HuH-7.5 (cell line): Measurements from ENCODE around the gene ZNF18.

Source experiments
- DNase-seq: peaks from one replicate; pipeline ENCODE4 v3.0.0; 2011; ENCODE audit warnings: low spot score

The ZNF18 gene, protein sequence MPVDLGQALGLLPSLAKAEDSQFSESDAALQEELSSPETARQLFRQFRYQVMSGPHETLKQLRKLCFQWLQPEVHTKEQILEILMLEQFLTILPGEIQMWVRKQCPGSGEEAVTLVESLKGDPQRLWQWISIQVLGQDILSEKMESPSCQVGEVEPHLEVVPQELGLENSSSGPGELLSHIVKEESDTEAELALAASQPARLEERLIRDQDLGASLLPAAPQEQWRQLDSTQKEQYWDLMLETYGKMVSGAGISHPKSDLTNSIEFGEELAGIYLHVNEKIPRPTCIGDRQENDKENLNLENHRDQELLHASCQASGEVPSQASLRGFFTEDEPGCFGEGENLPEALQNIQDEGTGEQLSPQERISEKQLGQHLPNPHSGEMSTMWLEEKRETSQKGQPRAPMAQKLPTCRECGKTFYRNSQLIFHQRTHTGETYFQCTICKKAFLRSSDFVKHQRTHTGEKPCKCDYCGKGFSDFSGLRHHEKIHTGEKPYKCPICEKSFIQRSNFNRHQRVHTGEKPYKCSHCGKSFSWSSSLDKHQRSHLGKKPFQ

DNA sequence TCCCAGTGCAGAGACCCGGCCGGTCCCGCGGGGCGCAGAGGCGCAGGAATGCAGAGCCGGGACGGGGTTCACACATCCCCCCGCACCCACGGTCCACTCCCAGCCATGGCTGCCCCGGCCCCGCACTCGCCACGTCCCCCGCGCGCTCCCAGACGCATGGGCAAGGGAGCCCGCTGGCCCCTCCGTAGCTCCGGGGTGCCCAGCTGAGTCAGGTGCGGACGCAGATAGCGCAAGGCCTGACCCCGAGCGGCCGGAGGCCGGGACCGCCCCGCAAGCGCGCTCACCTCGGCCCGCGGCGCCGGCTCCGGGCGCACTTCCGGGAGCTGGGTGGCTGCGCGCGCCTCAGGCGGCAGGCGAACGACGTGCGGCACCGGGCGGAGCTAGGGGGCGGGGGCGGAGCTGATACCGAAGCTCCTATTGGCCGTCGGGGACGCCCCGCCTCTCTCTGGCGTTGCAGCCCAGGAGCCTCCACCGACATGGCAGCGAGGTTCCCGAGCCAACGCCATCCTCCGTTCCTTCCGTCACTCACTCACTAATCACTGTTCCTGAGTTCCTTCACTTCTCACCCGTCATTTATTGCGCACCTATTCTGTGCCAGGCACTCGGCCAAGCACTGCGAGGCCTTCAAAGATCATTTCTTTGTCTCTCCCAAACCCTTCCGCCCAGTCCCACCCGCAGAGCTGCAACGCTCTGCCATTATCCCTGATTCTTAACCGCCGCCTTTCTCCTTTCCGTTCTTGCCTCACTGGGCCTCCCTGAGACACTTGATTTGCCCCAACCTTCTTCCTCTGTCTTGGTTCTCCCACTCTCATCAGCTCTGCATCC lies at the start of gene ZNF18:
Gene ZNF18, minus strand, starts transcription at position 329 of the 825 bp plus-strand sequence. CDS start 4,646 bp downstream, outside the sequence.
- DNase-seq, result peak; percentile 81

DNA sequence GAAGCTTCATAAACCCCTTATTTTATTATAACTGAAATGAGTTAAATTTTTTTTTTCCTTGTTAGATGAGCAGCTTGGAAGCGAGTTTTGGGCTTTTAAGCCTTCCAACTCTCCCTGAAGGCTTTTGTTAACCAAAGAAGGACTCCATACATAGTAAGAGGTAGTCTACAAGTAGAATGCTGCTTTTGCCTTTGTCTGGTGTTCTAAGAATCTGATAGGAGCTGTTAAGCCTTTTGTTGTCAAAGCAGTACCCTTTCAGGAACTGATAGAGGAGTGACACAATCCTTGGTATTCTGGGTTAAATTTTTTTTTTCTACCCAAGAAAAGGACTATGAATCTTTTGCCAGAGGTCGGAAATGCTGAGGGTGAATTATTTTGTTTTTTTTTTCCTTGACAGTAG lies 49.5 kb upstream of the ZNF18 start:
- DNase-seq, result no peak

DNA sequence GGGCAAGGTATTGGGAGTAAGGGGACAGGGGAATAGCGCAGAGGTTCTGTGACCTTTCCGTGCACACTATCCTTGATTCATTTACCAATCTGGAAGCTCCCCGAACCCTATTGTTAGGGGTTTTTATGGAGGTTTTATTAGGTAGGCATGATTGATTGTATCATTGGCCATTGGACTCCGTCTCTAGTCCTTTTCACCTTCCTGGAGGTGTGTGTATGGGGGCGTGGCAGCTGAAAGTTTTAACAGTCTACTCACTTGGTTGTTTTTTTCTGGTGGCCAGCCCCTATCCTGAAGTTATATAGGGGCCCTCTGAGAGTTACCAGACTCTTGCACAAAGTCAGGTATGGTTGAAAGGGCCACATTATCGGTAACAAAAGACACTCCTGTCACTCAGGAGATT lies 46.4 kb upstream of the ZNF18 start:
- no peak for DNase-seq

DNA sequence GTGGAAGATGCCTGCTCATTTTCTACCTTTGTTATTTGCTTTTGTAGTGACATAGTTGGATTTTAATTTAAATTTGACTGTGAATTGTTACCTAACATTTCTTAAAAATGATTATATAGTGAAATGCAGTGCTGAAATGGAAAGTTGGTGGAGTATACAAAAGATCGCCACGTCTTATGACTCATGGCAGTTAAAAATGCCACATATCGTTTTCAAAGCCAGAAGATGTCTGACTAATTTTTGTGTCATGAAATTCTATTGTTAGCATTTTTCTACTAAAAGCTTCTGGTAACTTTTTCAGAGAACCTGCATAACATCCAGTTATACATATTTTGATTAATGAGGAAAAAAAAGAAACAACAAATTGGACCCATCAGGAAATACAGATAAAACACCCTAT lies 44.0 kb upstream of the ZNF18 start:
- no peak for DNase-seq

DNA sequence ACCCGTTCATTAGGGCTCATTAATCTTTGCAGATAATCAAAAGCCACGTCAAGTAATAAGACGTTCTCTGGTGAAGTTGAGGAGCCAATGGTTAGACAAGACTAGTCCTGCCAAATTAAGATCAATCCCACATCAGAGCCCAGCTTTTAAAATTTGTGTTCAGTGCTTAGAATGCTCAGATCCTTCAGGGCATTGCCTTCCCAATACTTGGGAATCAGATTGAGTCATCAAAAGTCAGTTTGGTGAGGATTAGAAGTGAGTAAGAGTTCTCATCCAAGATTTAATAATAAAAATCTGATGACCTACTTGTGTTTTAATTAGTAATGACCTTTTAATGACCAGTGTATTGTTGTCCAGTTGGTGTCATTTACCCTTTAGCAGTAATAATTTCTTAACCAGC lies 43.2 kb upstream of the ZNF18 start:
- no peak for DNase-seq

DNA sequence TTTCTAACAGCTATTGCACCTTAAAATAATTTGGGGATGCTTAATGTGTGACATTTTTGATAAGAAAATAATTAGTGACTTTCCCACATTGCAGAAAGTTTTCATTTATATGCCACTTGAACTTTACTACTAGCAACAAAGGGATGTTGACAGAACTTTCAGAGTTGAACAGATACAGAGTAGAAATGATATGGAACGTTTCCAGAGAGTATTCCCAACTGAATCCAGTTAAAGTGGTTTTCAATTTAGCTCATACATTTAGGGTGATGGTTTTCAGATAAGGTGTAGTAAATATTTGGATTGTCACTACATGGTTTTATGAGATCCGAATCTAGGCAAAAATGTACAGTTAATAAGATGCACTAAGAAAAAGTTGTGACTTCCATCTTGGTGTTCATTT lies 40.7 kb upstream of the ZNF18 start:
- DNase-seq, result no peak

DNA sequence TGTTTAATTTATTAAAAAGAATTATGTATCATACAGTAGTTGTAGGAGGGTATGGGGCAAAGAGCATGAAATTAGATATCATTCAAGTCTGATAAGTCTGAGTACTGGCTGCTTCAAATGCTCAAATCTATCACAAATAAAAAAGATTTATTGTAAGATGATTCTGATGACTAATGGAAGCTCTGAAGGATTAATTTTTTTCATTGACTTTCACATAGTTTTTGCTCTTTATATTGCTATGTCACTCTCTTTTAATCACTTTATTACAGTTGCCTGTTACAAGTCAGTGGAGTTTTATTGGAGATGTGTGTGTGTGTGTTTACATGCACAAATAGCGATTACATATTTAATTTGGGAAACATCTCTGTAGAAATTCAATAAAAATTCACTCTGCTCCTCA lies 38.4 kb upstream of the ZNF18 start:
- no peak for DNase-seq

DNA sequence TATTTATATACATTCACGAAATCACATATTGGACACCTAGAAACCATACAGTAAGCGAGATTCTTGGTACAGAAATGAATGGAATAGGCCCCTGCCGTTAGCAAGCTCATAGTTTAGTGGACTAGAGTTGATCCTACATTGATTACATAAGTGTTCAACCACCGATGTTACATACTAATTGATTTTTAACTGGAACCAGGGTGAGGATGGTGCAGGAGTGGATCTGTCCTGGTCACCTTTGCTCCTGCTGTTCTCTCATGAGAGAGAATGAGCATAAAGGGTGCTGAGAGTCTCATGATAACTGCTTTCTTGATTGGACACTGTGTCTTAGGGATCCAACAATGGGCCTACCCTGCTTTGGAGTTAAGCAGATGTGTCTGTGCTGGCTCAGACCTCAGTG lies 37.3 kb upstream of the ZNF18 start:
- DNase-seq, result no peak

DNA sequence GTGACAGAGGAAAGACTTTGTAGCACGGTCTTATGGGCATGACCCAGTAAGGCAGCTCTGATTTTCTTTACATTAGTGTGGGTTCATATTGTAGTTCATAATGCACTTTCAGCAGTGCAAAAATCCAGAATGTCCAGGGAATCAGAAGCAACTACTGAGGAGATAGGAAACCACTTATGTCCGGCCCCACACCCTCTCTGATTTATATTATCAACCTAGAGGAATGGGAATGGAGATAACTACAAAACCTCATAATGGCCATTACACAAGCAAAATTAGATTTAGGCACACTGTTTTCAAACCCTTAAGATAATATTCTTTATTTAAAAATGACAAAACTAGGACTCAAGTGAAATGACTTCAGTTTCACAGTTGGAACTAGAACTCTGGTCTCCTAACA lies 31.3 kb upstream of the ZNF18 start:
- no peak for DNase-seq

DNA sequence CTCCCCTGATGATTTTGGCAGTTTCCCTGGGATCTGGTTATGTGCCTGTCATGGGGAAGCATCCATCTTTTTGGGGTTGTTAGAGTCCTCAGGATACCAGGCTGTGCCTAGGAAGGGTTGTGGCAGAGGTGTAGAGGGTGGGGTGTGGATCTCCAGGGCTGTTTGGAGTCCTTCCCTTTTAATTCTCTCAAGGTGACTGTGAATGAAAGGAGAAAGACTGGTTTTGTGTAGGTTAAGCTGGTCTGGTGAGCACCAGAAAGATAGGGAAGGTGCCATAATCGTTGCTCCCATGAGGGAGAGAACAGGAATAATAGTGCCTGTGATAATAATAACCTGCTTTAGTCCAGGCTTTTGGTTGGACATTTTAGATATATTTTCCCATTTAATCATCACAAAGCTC lies 30.4 kb upstream of the ZNF18 start:
- no peak for DNase-seq

DNA sequence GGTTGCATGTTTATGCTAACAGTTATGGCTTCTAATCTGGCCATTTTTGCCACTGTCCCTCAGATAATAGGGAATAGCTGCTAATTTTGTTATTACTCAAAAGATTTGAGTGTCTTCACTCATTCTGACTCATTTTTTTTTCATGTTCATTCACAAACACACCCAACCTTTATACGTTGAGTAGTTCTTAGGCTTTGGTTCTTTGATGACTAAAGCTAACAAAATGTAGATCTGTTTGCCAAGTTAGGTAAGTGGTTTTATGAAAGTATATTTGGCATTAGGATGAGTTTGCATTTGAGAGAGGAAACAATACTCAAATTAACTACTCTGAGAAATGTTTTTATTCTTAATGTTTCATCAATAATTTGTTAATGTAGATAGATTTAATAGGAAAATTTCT lies 27.1 kb upstream of the ZNF18 start:
- DNase-seq, result no peak

DNA sequence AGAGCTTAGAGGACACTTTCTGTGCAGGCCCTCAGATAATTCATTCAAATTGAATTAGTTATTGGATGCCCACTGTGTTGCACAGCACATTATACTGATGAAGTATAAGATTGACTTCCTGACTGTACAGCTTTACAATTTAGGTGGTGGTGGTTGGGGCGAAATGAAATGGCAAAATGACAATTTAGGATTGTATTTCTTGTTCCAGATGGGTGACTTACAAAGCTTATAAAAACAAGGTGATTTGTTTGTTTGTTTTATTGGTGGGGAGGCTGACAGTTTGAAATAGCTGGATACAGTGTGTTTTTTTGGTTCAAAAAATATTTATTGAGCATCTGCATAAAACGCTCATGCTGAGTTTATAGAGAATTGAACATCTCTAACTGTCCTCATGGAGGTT lies 25.0 kb upstream of the ZNF18 start:
- no peak for DNase-seq

DNA sequence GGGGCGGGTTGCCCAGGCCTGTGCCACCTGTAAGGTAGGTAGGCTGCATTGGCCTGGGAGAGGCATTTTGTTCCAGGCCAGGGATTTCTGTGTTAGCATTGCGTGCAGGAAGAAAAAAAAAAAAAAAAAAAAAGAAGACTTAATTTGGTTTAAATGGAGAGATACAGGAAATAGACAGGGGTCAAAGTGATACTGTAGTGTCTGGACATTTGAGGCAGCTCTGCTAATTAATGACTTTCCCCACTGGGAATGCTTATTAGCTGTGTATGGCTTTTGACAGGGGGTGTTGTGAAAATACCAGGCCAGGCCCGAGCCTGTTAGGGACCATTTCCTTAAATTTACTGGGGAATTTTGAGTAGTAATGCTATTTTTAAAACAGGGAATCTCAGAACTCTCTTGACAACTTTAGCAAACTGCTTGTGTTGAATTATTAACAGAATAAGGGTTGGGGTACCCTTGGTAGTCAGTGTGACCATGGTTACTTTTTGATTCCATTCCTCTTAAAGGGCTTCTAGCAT lies 24.4 kb upstream of the ZNF18 start:
- DNase-seq, result peak; percentile 20

DNA sequence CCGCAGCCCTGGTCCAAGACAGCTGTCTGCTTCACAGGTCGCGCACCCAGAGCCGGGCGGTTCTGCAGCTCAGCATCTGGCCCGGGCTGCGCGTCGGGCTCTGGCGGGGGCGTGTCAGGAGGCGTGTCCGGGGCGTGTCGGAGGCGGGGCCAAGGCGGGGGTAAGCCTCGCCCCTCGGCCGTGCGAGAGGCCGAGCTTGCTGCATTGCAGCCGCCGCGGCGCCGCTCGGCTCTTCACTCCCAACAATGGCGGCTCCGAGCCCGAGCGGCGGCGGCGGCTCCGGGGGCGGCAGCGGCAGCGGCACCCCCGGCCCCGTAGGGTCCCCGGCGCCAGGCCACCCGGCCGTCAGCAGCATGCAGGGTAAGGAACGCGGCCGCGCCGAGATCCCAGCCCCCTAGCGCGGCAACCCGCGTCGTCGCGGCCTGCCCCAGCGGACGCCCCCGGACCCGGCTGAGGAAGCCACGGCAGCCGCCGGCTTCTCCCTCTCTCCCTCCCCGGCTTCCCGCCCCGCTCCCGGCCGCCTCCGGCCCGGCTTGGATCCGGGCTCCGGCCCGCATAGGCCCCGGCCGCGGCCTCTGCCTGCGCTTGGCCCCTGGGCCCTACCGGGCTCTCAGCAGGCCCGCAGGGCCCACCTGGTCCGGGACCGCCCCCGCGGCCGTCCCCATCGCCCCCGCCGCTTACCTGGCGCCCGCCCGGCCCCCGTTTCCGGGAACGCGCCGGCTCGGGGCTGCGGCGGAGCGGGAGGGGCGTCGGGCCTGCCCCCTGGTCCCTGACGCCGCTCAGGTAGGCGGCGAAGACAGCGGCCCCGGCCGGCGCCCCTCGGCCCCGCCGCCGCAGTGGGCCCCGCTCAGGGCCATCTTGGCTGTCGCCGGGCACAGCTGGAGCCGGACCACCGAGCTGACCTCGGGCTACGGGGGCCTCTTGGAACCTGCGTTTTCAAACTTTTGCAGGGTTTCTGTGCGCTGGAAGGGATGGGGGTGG lies 23.7 kb upstream of the ZNF18 start, which contains the start of gene MAP2K4:
Gene MAP2K4, plus strand, starts transcription at position 236 of the 981 bp plus-strand sequence. Its CDS starts 10 bp downstream, at position 246.
- DNase-seq, result peak; percentile 76

DNA sequence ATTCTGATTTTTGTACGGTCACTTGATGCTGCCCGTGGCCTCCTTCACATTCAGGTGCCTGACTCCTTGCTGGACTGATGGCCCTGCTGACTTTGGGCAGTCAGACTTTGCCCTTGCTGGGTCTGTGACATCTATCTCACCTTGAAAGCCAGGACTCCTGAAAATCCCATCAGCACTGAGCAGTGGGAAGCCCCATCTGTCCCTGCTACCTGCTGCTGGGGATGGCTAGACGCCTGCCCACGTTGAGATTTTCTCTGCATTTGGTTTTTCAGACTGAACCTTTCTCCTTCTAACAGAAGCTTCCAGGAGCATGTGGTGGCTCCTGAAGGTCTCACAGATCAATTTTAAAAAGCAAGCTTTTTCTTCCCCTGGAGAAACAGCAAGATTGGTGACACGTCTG lies 10.2 kb upstream of the ZNF18 start:
- DNase-seq, result no peak

DNA sequence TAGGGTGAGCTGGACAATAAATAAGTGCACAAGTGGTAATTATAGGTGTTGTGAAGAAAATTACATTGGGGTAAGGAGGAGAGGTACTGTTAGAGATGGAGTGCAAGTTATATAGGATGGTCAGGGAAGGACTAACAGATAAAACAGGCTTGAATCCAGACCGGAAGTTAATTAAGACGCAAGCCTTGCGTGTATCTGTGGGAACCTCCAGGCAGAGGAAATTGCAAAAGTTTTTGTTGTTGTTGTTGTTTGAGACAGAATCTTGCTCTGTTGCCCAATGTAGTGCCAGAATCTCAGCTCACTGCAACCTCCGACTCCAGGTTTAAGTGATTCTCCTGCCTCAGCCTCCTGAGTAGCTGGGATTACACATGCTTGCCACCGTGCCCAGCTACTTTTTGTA lies 2.4 kb upstream of the ZNF18 start:
- DNase-seq, result no peak

DNA sequence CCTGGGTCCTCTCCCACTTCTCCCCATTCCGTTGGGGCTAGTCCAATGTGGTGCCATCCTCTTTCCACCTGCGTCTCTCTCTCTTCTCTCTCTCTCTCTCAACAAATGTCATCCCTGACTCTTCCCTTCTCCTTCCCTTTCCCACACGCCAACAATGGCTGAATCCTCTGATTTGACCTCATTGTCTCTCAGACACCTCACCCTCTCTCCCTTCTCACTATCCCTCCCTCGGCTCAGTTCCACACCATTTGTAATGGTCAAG lies 628 bp upstream of the ZNF18 start:
- no peak for DNase-seq

DNA sequence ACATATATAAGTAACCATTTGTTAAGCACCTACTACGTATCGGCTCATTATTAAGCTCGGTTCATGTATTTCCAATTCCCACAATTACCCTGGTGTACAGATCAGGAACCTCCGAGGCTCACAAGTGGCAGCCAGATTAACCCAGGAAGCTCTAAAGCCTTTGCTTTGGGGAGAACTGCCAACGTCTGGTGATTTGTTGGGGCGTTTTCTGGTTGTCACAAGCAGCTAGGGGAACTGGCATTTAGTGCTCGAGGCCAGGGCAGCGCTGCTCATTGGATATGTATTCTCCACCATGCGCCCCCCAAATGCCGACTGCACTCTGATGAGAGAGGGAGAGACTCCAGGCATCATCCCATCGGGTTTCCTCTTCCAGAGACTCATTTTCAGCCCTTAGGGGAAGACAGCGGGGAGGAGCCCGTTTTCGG lies 541 bp downstream of the ZNF18 start:
- peak; percentile 23 for DNase-seq

DNA sequence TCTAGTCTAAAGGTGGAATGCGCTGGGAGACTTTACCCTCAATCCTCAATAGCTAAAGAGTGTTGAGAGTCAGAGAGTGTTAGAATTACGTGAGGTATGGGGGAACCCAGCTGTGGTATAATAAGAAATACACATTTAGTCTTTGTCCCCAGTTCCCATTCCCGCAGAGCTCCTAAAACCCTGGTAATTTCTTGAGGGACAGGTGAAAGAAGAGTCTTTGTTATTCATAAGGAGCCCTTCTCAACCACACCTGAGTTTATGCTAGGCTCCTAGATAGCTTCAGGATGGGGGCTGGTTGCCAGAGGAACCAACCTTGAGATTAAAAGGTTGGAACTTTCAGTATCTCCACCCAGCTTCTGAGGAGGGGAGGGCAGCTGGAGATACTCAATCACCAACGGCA lies 5.8 kb downstream of the ZNF18 start:
- no peak for DNase-seq

DNA sequence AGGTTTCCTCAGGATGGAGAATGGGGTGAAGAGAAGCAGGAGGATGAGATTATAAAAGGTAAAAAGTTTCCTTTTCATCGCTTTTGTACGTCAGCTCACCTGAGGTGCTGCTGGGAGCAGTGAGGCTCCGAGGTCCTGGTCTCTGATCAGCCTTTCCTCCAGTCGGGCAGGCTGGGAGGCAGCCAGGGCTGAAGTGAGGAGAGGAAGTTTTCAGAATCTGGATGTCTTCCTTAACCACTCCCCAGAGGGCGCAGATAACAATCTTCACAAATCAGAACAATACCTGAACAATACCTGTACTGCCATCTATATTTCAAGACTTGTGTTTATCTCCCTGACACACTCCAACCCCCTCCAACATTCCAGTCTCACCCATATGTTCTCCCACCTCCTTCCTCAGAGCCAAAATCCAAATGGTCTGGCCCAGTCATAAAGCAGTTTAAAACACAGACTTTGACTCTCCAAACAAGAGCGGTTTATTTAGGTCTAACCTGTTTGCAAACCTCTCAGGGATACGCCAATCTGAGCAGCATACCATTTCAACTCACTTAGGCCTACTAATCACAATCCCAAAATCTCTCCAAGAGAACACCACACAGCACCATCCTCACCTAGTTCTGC lies 6.8 kb downstream of the ZNF18 start:
- no peak for DNase-seq

DNA sequence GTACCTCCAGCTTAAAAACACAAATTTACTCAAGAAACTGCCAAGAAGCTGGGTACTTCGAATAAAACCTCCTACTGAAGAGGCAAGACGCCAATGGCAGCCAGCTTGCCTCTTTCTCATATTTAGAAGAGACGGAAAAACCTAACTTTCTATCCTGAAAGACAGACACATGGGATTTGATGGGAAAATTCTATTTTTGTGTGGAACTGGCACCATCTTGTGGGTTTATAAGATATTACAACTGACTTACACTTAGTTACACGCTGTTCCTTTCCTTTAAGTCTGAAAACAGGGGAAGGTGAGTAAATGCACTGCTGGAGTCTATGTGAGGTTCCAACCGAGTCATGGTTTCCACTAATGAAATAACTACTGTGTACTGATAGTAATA lies 10.3 kb downstream of the ZNF18 start:
- peak; percentile 17 for DNase-seq
